ENCODE measurements around the gene METTL25B. TPM values are rescaled to one million over a fixed set of nuclear protein-coding genes. Genes with fewer than 3 reads are reported as not detected.

METTL25B gene
- total and polyA plus RNA-seq, 11 donors = 8.9 to 24.3 (median 15.5) TPM

DNA sequence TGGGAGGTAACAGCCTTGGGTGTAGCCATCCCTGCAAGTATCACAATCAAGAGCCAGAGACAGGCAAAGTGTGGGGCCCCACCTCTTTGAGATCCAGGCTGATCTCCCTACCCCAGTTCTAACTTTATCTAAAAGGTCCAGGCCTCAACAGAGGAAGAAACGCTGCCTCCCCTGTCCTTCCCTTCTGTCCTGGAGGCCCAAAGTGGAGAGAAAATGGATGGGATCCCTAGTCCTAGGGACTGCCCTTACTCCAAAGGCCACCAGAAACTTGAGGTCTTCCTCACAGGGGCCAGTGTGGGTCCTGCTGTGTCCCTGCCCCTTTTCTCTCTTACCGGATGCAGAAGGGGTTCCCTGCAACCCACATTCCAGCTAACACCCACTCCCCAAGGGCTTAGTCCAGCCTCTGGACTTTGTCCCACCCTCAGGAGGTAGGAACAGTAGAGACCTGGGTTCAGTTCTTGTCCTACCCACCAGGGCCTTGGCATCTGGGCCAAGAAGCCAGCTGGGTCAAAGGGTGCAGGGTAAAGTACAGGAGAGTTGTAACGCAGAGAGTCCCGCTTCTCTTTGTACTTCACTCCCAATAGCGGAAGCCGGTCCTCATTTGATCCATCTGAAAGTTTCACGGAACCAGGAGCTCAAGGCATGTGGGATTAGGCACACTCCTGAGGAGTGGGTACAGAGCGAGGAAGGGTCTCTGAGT lies 21.3 kb downstream of the METTL25B start:
- Histone ChIP-seq H3K27me3 (no peaks in the 10 kb centered on the region), H3K4me3 (peak overlapping the region; percentile 11 to 100 (median 96)), H3K27ac (peak overlapping the region; percentile 96 to 100 (median 99)), H3K36me3 (peaks cover 0 to 10% (median 4%) of the 10 kb centered on the region in 9 donors), H3K9me3 (no peaks in the 10 kb centered on the region), H3K4me1 (peaks cover 22 to 72% (median 62%) of the 10 kb centered on the region in 12 donors)
- no peak for ATAC-seq
- no peak for DNase-seq
- intact Hi-C loops (cut with DNase I) = loop anchor here in 1 of 10 donors (5.0 kb wide), 1 partner anchor 247 kb away; the partner anchor contains the start of gene MEF2D
- TF ChIP-seq, protein P1, sequence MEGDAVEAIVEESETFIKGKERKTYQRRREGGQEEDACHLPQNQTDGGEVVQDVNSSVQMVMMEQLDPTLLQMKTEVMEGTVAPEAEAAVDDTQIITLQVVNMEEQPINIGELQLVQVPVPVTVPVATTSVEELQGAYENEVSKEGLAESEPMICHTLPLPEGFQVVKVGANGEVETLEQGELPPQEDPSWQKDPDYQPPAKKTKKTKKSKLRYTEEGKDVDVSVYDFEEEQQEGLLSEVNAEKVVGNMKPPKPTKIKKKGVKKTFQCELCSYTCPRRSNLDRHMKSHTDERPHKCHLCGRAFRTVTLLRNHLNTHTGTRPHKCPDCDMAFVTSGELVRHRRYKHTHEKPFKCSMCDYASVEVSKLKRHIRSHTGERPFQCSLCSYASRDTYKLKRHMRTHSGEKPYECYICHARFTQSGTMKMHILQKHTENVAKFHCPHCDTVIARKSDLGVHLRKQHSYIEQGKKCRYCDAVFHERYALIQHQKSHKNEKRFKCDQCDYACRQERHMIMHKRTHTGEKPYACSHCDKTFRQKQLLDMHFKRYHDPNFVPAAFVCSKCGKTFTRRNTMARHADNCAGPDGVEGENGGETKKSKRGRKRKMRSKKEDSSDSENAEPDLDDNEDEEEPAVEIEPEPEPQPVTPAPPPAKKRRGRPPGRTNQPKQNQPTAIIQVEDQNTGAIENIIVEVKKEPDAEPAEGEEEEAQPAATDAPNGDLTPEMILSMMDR (IDR thresholded peaks at IDR 0.05) = no peak
- no peak for TF ChIP-seq POLR2A (IDR thresholded peaks at IDR 0.05)
- WGBS, 4 donors = 21 to 35% (median 28%) methylated on average over 8 of the region's 8 CpGs

DNA sequence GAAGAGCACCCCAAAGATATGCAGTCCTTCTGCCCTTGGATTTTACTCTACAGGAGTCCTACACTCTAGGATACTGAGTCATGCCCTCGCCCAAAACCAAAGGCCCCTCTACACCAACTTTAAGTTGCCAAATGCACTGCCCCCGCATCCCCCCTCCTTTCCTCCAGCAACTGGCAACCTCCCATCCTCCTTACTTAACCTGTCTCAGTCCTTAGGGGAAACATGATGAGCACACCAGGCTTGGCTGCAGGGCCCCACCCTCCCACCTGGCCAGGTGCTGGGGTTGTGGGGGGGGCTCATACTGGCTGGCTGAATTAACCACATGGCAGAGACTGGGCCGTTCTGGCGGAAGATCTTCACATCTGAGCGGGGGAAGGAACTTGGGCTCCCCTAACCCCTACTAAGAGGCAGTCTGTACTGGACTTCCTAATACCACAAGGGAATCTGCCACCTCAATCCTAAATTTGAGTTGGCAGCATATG lies 22.0 kb downstream of the METTL25B start:
- peaks cover 0 to 3% (median 0%) of the 10 kb centered on the region in 9 donors for H3K36me3 ChIP-seq
- intact Hi-C loops (cut with DNase I) = loop anchor here in 1 of 10 donors (5.0 kb wide), 1 partner anchor 248 kb away; the partner anchor contains the start of gene MEF2D
- H3K27ac ChIP-seq = peak overlapping the region; percentile 96 to 100 (median 99)
- H3K9me3 ChIP-seq = no peaks in the 10 kb centered on the region
- TF ChIP-seq, protein P1 (IDR thresholded peaks at IDR 0.05) = no peak
- TF ChIP-seq POLR2A (IDR thresholded peaks at IDR 0.05) = no peak
- H3K4me3 ChIP-seq = peak overlapping the region; percentile 72 to 100 (median 96)
- H3K4me1 ChIP-seq = peaks cover 22 to 70% (median 58%) of the 10 kb centered on the region in 12 donors
- H3K27me3 ChIP-seq = no peaks in the 10 kb centered on the region
- ATAC-seq (no peak), DNase-seq (peak in 1 of 5 donors; percentile 41)
- WGBS, 4 donors = 4 to 8% (median 5%) methylated on average over 3 to 5 of the region's 5 CpGs

DNA sequence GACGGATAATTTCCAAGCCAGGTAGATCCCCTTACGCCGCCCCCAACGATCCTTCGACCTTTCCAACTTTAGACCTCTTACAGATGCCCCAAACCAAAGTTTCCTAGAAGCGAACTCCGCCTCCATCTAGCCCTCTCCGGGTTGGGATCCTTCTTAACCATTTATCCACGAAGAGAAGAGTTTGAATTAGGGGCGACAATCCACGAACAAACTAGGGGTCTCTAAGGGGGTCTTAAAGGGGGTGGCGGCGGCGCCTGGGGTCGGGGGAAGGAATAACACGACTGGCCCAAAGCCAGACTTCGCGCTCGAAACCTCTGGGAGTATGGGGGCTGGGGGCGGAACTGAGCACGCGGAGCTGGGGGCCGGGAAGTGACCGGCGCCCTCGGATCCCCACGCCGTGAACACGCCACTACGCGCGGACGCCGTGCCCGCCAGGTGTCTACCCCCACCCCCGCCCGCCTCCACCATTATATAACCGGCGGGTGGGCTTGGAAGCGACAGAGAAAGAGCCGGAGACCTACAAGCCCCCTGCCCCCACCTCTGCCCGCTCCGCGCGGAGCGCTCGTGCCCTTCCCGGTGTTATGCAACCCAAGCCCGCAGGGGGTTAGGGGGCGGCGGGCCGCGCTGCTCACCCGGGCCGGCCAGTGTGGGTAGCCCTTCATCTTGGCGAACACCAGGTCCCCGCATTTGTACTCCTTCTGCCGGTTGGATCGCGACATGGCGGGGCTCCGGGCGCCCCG lies 22.6 kb downstream of the METTL25B start:
- Histone ChIP-seq H3K36me3 (no peaks in the 10 kb centered on the region), H3K4me1 (peaks cover 22 to 68% (median 53%) of the 10 kb centered on the region in 12 donors), H3K4me3 (peak overlapping the region; percentile 72 to 100 (median 96)), H3K27ac (peak overlapping the region; percentile 96 to 100 (median 99)), H3K9me3 (no peaks in the 10 kb centered on the region), H3K27me3 (no peaks in the 10 kb centered on the region)
- ATAC-seq (peak in 1 of 4 donors; percentile 12), DNase-seq (peak; percentile 54 to 81 (median 66))
- intact Hi-C loops (cut with DNase I) = loop anchor here in 1 of 10 donors (1.0 to 5.0 kb wide), 2 partner anchors 16 to 249 kb away; partner anchors contain the start of genes MEF2D and PRCC
- no peak for TF ChIP-seq POLR2A (IDR thresholded peaks at IDR 0.05)
- TF ChIP-seq, protein P1 (IDR thresholded peaks at IDR 0.05) = peak in 4 of 12 donors; percentile 3 to 11 (median 6)
- WGBS, 4 donors = 0 to 1% (median 0%) methylated on average over 45 to 64 of the region's 64 CpGs

DNA sequence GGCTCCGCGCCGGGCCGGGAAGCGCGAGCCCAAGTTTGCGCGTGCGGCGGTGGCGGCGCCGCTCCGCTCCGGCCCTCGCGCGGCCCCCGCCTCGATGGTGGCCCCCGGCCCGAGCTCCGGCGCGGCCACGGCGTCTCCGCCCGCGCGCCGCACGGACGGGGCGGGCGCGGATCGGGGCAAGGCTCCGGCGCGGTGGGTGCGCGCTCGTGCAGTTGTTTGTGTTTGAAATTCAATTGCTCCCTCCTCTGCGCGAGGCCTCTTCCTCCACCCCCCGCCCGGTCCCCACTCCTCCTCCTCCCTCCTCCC lies 23.1 kb downstream of the METTL25B start, which contains the start of gene HDGF:
Gene HDGF (minus strand): TSS at position 225 of the 306 bp plus-strand sequence. CDS start 246 bp downstream, outside the sequence.
- ATAC-seq (no peak), DNase-seq (no peak)
- intact Hi-C loops (cut with DNase I) = loop anchor here in 1 of 10 donors (1.0 to 5.0 kb wide), 2 partner anchors 16 to 249 kb away; partner anchors contain the start of genes MEF2D and PRCC
- no peak for TF ChIP-seq POLR2A (IDR thresholded peaks at IDR 0.05)
- TF ChIP-seq, protein P1 (IDR thresholded peaks at IDR 0.05) = no peak
- Histone ChIP-seq H3K4me1 (peaks cover 17 to 63% (median 48%) of the 10 kb centered on the region in 12 donors), H3K9me3 (no peaks in the 10 kb centered on the region), H3K27me3 (no peaks in the 10 kb centered on the region), H3K4me3 (peak within 1 kb of the TSS; percentile 72 to 100 (median 96)), H3K27ac (peak within 1 kb of the TSS; percentile 96 to 100 (median 99)), H3K36me3 (no peaks in the 10 kb centered on the region)
- WGBS, 4 donors = 0 to 1% (median 0%) methylated on average over 25 to 48 of the region's 48 CpGs
